Measurements from ENCODE around the gene PCNX4. TPM values are rescaled to one million over a fixed set of nuclear protein-coding genes. Genes with fewer than 3 reads are reported as not detected.

The PCNX4 gene
- total RNA-seq, 1 experiment from 2014 or later, result 65.1 TPM

- no peak overlapping the region for H3K4me3 ChIP-seq
- H3F3A ChIP-seq (ENCODE audit: insufficient read depth, low read depth), result no peaks in the 10 kb centered on the region
- H3K79me2 ChIP-seq (ENCODE audit: low read depth), result no peaks in the 10 kb centered on the region
- intact Hi-C loops (cut with micrococcal nuclease; ENCODE audit: unreplicated experiment), result loop anchor here (1.0 to 10.0 kb wide), 8 partner anchors 121 to 1158 kb away; partner anchors contain the start of gene C14orf39
- DNase-seq, result no peak
- H3K4me2 ChIP-seq, result no peak overlapping the region
- BruUV-seq (replicated peaks), result no TSS peak
- H4K20me1 ChIP-seq (ENCODE audit: insufficient read depth), result no peaks in the 10 kb centered on the region
- H3K9me2 ChIP-seq (ENCODE audit: insufficient read depth), result no peaks in the 10 kb centered on the region
- H3K9me3 ChIP-seq (ENCODE audit: insufficient read depth, low read depth), result no peaks in the 10 kb centered on the region
- POLR2A ChIA-PET (ENCODE audit: unreplicated experiment), result interaction anchor here (0.8 kb wide), 1 partner anchor 23 kb away, joined by 8 read pairs; no protein-coding TSS in a partner anchor
- H3K27ac ChIP-seq, result no peak overlapping the region
- TF ChIP-seq CTCF (conservative IDR thresholded peaks at IDR 0.05), result no peak
- no peak for TF ChIP-seq EZH2 (IDR thresholded peaks at IDR 0.05; ENCODE audit: low read depth)
- no peak overlapping the region for H2AFZ ChIP-seq
- H3K36me3 ChIP-seq (ENCODE audit: low read depth), result no peaks in the 10 kb centered on the region
- CTCF ChIA-PET, result interaction anchor here (0.6 to 2.2 kb wide), 5 partner anchors 68 to 464 kb away, joined by 3 to 11 read pairs (median 4); partner anchors contain the start of gene SIX1
- peaks cover 10% of the 10 kb centered on the region; the same call in 1 of the 2 replicates for H3K4me1 ChIP-seq (replicated peaks; ENCODE audit: insufficient read depth)
- no peaks in the 10 kb centered on the region for H3K27me3 ChIP-seq (ENCODE audit: insufficient read depth, low read depth)
Observed at GRCh38 chr14:60184905-60185555, 93.3 kb downstream of the PCNX4 start.

DNA sequence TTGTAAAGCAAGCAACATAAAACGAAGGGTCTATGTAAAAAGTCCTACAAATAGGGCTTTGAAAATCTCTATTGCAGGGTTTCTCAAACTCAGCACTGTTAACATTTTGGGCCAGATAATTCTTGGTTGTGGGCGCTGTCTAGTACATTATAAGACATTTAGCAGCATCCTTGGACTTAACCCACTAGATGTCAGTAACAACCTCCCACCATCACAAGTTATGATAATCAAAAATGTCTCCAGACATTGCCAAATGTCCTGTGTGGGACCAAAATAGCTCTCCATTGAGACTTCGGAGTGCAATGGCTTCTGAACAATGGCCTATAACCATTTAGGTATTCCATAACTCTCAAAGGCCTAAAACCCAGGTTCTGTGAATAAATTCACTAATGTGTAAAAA, 96.4 kb downstream of the PCNX4 start:
- no TSS peak for BruUV-seq (replicated peaks)
- CTCF ChIA-PET, result interaction anchor here (0.7 kb wide), 1 partner anchor 68 kb away, joined by 3 read pairs; no protein-coding TSS in a partner anchor

DNA sequence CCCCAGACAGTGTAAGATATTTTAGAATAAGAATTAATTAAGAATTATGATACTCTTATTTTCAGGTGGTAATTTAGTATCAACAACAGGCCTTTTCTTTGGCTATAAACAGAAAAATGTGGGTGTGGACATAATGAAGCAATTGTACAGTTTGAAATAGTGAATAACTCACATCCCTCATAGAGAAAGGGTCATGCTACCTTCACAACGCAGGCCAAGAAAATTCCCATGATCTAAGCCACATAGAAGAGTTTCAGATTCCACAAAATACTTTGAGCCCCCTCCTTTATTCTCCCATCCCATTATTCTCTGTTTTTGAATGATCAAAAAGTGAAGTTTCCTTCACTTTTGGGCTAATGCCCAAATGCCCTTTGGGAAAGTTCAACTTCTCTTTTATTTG, 97.0 kb downstream of the PCNX4 start:
- H3K36me3 ChIP-seq (ENCODE audit: low read depth), result no peaks in the 10 kb centered on the region
- TF ChIP-seq EZH2 (IDR thresholded peaks at IDR 0.05; ENCODE audit: low read depth), result no peak
- H4K20me1 ChIP-seq (ENCODE audit: insufficient read depth), result no peaks in the 10 kb centered on the region
- no peaks in the 10 kb centered on the region for H3K79me2 ChIP-seq (ENCODE audit: low read depth)
- no TSS peak for BruUV-seq (replicated peaks)
- no peaks in the 10 kb centered on the region for H3F3A ChIP-seq (ENCODE audit: insufficient read depth, low read depth)
- CTCF ChIA-PET, result no interaction called here
- H3K4me1 ChIP-seq (replicated peaks; ENCODE audit: insufficient read depth), result peaks cover 6% of the 10 kb centered on the region; the same call in 1 of the 2 replicates
- no peak overlapping the region for H3K4me3 ChIP-seq
- intact Hi-C loops (cut with micrococcal nuclease; ENCODE audit: unreplicated experiment), result loop anchor here (5.0 to 10.0 kb wide), 2 partner anchors 299 to 684 kb away; partner anchors contain the start of gene C14orf39
- H3K9me2 ChIP-seq (ENCODE audit: insufficient read depth), result peaks cover 7% of the 10 kb centered on the region; the same call in 1 of the 2 replicates
- no peak for DNase-seq
- H3K27ac ChIP-seq, result no peak overlapping the region
- POLR2A ChIA-PET (ENCODE audit: unreplicated experiment), result no interaction called here
- no peaks in the 10 kb centered on the region for H3K27me3 ChIP-seq (ENCODE audit: insufficient read depth, low read depth)
- H3K4me2 ChIP-seq, result no peak overlapping the region
- no peak overlapping the region for H2AFZ ChIP-seq
- H3K9me3 ChIP-seq (ENCODE audit: insufficient read depth, low read depth), result no peaks in the 10 kb centered on the region

More for the DNA sequence above, 96.4 kb downstream of the PCNX4 start:
- Histone ChIP-seq H3K27me3 (ENCODE audit: insufficient read depth, low read depth) (no peaks in the 10 kb centered on the region), H2AFZ (no peak overlapping the region), H3F3A (ENCODE audit: insufficient read depth, low read depth) (no peaks in the 10 kb centered on the region), H3K79me2 (ENCODE audit: low read depth) (no peaks in the 10 kb centered on the region), H3K36me3 (ENCODE audit: low read depth) (no peaks in the 10 kb centered on the region), H3K4me3 (no peak overlapping the region), H3K9me3 (ENCODE audit: insufficient read depth, low read depth) (no peaks in the 10 kb centered on the region), H3K27ac (no peak overlapping the region), H3K4me2 (no peak overlapping the region), H3K4me1 (replicated peaks; ENCODE audit: insufficient read depth) (peaks cover 10% of the 10 kb centered on the region; the same call in 1 of the 2 replicates), H4K20me1 (ENCODE audit: insufficient read depth) (no peaks in the 10 kb centered on the region), H3K9me2 (ENCODE audit: insufficient read depth) (peaks cover 7% of the 10 kb centered on the region; the same call in 1 of the 2 replicates)
- POLR2A ChIA-PET (ENCODE audit: unreplicated experiment), result no interaction called here
- intact Hi-C loops (cut with micrococcal nuclease; ENCODE audit: unreplicated experiment), result loop anchor here (5.0 to 10.0 kb wide), 2 partner anchors 299 to 683 kb away; partner anchors contain the start of gene C14orf39
- TF ChIP-seq EZH2 (IDR thresholded peaks at IDR 0.05; ENCODE audit: low read depth) (no peak), CTCF (conservative IDR thresholded peaks at IDR 0.05) (no peak)
- no peak for DNase-seq

Measured in PC-9 (cell line).